GM21360 (cell line): ENCODE results near the gene ARHGAP8.

Source experiments
- ATAC-seq: cut with Tn5 transposase; IDR thresholded peaks from one replicate; pipeline ENCODE4 v1.9.1; 2021; ENCODE audit warnings: mild to moderate bottlenecking, moderate library complexity; ENCODE audit not compliant: unreplicated experiment

ARHGAP8 gene

DNA sequence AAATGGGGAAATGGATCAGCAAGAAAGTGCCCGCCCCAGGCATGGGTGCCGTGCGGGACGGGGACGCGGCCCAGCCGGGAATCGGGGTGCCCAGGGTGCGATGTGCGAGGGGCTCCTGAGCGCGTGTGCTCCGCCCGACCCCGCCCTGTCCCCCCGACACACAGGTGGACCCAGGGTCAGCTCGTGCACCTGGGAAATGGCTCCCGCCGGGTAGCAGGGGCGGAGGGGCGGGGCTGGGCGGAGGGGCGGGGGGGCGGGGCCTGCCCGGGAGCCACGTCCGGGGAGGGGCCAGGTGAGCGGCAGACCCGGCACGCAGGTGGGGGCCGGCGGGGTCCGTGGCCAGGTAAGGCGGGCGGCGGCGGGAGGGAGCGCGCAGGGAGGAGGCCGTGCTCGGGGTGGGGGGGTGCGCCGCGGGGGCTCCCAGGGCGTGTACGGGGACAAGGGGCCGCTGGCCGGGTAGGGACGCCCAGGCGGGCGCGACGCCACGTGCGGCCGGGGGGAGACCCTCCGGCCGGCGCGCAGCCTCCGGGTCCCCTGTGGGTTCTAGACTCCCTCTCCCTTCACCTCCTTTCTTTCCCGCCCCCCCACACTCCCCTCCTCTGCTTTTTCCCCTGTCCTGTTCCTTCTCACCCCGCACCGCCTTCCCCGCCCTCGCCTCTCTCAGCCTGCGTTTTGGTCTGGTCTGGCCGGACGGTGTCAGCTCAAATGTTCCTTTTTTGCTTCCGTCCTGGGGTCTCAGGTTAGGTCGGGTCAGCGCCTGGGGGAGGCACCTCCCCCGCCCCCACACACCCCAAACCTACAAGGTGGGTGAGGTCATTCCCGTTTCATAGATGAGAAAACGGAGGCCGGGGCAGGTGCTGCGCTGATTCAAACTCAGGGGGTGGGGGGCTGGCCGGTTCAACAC lies at the start of gene ARHGAP8:
TSS of gene ARHGAP8 (plus strand) at position 291 of the 904 bp plus-strand sequence. CDS start 33,953 bp downstream, outside the sequence.
- no peak for ATAC-seq

GRCh38 chr22:44703255-44703870 lies 49.0 kb upstream of the ARHGAP8 start:
- ATAC-seq, result no peak

DNA sequence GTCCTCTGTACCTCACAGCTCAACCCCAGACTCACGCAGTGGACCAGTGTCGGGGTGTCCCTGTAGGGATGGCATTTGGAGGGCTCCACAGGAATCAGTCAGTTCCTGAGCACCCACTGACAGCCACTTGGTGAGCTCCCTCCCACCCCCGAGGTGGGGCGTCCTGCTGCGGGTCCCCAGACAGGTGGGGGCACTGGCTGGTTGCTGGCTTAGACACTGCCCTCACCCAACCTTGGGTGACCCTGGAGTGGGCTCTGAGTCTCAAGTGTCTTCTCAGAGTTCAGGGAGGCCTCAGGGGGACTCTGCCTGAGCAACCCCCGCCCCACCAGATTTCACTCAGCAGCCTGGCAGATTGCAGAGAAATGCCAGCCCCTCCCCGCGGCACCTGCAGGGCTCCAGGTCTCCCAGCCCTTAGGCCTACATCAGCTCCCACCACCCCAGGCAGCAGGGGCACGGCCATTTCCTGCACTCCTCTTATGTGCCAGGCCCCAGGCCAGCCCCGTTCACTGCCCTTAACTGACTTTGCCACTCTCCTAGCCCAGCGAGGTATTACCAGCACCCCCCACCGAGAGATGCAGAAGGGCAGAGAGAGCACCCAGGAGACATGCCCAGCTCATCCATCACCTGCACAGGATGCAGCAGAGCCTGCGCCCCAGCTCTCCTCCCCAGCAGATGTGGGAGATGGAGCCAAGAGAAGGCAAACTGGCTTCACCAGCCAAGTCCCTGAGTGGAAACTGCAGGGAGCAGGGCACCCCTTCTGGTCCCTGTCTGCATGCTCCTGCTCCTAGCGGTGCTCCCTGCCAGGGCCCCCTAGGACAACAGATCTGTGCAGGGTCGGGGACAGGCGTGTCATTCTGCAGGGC lies 48.0 kb upstream of the ARHGAP8 start:
- no peak for ATAC-seq

GRCh38 chr22:44705022-44705297 lies 47.4 kb upstream of the ARHGAP8 start:
- no peak for ATAC-seq

GRCh38 chr22:44706488-44706887 lies 45.9 kb upstream of the ARHGAP8 start:
- ATAC-seq, result no peak

GRCh38 chr22:44707178-44707577 lies 45.2 kb upstream of the ARHGAP8 start:
- ATAC-seq, result no peak

- ATAC-seq, result no peak
Measured at GRCh38 chr22:44707752-44708151, 44.6 kb upstream of the ARHGAP8 start.

GRCh38 chr22:44709881-44710392 lies 42.4 kb upstream of the ARHGAP8 start:
- no peak for ATAC-seq

- ATAC-seq, result no peak
Measured at GRCh38 chr22:44710474-44711240, 41.7 kb upstream of the ARHGAP8 start.

DNA sequence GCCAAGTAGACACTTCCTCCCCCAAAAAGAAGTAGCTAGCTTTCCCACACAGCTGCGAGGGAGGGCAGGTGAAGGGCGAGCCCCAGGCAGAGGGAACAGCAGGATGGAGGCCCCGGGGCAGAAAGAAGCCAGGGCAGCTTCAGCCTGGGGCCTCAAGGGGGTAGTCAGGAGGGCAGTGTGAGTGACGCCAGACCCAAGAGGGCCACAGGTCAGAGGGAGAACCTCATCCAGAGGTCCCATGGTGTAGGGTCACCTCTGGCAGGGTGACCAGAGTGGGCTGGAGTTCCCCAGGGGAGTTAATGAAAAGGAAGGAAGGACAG lies 41.2 kb upstream of the ARHGAP8 start:
- no peak for ATAC-seq

- no peak for ATAC-seq
Measured at GRCh38 chr22:44711690-44712555, 40.5 kb upstream of the ARHGAP8 start.

DNA sequence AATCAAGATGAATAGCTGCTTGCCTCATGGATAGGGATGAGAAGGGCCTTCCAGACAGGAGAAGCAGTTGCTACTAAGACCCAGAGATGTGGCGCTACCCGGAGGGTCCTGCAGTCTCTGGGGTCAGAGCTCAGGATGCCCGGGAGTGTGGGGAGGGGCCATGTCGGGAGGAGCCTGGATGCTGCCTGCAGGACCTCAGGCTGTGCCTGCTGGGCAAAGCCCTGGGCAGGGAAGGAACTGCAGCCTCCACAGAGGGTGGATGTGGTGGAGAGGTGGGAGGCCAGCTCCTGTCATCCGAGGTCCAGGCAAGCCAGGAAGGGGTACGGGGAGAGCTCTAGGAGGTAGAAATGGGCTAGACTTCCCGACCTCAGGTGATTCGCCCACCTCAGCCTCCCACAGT lies 39.4 kb upstream of the ARHGAP8 start:
- no peak for ATAC-seq

GRCh38 chr22:44714703-44715350 lies 37.5 kb upstream of the ARHGAP8 start:
- no peak for ATAC-seq

- no peak for ATAC-seq
Measured at GRCh38 chr22:44718418-44718817, 34.0 kb upstream of the ARHGAP8 start.

DNA sequence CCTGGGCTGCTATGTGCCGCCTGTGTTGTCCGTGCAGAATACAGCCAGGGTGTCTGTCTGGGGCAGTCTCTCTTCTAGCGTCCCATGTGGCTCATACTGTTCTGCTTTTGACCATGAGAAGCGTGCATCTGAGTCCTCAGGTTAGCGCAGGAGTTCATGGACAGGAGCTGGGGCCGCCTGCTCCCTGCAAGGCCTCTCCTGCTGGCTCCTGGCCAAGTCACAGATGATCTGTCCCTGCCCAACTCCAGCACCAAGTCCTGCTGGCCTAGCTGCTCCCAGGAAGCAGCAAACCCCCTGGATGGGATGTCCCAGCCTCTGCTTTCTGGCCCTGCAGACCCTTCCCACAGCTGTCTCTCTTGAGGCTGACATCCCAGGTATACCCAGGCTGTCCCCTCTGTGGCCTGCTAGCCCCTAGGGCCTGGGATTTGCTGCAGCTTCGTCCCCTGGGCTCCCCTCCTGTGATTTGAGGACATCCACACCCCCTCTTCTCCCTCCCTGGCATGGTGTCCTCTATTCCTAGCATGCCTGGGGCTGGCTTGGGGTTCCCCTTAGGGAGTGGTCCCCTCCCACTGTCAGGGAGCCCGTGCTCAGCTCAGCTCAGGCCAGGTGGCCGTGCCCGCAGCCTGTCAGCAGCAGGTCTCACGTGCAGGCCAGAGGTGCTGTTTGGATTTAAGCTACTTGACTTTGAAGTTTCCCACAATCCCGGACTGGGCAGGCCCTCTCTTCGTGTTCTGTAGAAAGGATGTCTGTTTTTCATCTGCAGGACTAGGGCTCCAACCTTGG lies 32.6 kb upstream of the ARHGAP8 start:
- no peak for ATAC-seq

DNA sequence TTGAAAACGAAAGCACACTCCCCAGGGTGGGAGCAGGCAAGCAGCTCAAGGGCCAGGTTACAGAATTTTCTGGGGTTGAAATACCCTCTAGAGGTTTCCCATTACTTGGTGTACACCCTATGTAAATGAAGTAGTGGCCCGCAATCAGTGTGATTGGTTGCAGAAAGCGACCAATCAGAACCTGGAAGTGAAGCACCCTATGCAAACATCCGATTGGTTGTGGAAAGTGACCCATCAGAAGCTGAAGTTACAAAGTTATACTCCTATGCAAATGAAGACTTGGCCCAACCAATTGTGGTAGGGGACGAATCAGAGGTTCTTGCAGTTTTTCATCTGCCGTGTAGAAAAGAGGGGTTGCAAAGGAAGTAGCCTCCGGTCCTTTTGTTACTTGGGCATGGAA lies 31.2 kb upstream of the ARHGAP8 start:
- no peak for ATAC-seq

DNA sequence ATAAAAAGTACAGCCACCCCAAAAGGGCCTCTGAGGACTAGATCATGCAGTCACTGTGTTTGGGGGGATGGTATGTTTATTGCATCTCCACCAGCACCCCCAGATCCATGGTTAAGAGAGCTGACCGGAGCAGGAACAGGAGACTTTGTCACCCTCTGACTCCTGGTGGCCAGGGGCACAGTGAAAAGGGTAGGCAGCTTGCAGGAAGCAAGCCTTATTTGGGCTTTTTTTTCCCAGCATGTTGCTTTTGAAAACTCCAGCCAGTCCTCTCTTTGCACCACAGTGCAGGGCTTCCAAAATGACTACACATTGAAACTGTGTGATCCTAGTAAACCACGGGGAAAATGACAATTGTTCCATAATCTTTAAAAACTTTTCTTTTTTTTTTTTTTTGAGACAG lies 29.8 kb upstream of the ARHGAP8 start:
- ATAC-seq, result no peak

- ATAC-seq, result no peak
Measured at GRCh38 chr22:44723801-44724200, 28.6 kb upstream of the ARHGAP8 start.

GRCh38 chr22:44724416-44724815 lies 28.0 kb upstream of the ARHGAP8 start:
- no peak for ATAC-seq
